ENCODE measurements around the gene MRTFA. TPM values are rescaled to one million over a fixed set of nuclear protein-coding genes. Genes with fewer than 3 reads are reported as not detected.

Gene MRTFA
- total RNA-seq, 4 donors from 2014 or later = 32.6 to 173 (median 76.1) TPM

- Histone ChIP-seq H3K36me3 (no peaks in the 10 kb centered on the region), H3K27ac (no peak overlapping the region), H3K4me1 (no peaks in the 10 kb centered on the region), H3K9me3 (no peaks in the 10 kb centered on the region), H3K27me3 (no peaks in the 10 kb centered on the region), H3K4me3 (no peak overlapping the region)
- TF ChIP-seq CTCF (IDR thresholded peaks at IDR 0.05) (no peak), POLR2A (IDR thresholded peaks at IDR 0.05) (no peak)
- DNase-seq = no peak
- intact Hi-C loops (cut with DNase I; ENCODE audit: low total_unique reads) = no loop called here
Measured at GRCh38 chr22:40583053-40583741, 53.3 kb downstream of the MRTFA start.

- intact Hi-C loops (cut with DNase I; ENCODE audit: low total_unique reads) = no loop called here
- H3K27ac ChIP-seq = no peak overlapping the region
- H3K4me1 ChIP-seq = no peaks in the 10 kb centered on the region
Measured at GRCh38 chr22:40582063-40582462, 54.5 kb downstream of the MRTFA start.

GRCh38 chr22:40580631-40581030, 55.9 kb downstream of the MRTFA start:
- Histone ChIP-seq H3K36me3 (no peaks in the 10 kb centered on the region), H3K27ac (no peak overlapping the region), H3K4me3 (no peak overlapping the region), H3K9me3 (no peaks in the 10 kb centered on the region), H3K4me1 (no peaks in the 10 kb centered on the region), H3K27me3 (no peaks in the 10 kb centered on the region)
- no peak for DNase-seq
- TF ChIP-seq CTCF (IDR thresholded peaks at IDR 0.05) = no peak
- TF ChIP-seq POLR2A (IDR thresholded peaks at IDR 0.05) = no peak
- intact Hi-C loops (cut with DNase I; ENCODE audit: low total_unique reads) = no loop called here

More at GRCh38 chr22:40582063-40582462, 54.5 kb downstream of the MRTFA start:
- DNase-seq = no peak
- Histone ChIP-seq H3K36me3 (no peaks in the 10 kb centered on the region), H3K9me3 (no peaks in the 10 kb centered on the region), H3K4me3 (no peak overlapping the region), H3K27me3 (no peaks in the 10 kb centered on the region)
- TF ChIP-seq POLR2A (IDR thresholded peaks at IDR 0.05) = no peak
- no peak for TF ChIP-seq CTCF (IDR thresholded peaks at IDR 0.05)

GRCh38 chr22:40578171-40578570, 58.3 kb downstream of the MRTFA start:
- H3K4me1 ChIP-seq = no peaks in the 10 kb centered on the region
- H3K9me3 ChIP-seq = no peaks in the 10 kb centered on the region
- H3K27me3 ChIP-seq = no peaks in the 10 kb centered on the region
- no peak for DNase-seq
- no peak overlapping the region for H3K4me3 ChIP-seq
- intact Hi-C loops (cut with DNase I; ENCODE audit: low total_unique reads) = no loop called here
- no peaks in the 10 kb centered on the region for H3K36me3 ChIP-seq
- no peak overlapping the region for H3K27ac ChIP-seq
- no peak for TF ChIP-seq CTCF (IDR thresholded peaks at IDR 0.05)
- no peak for TF ChIP-seq POLR2A (IDR thresholded peaks at IDR 0.05)

- TF ChIP-seq CTCF (IDR thresholded peaks at IDR 0.05) (no peak), POLR2A (IDR thresholded peaks at IDR 0.05) (no peak)
- Histone ChIP-seq H3K4me3 (no peak overlapping the region), H3K9me3 (no peaks in the 10 kb centered on the region), H3K27me3 (no peaks in the 10 kb centered on the region), H3K36me3 (no peaks in the 10 kb centered on the region), H3K27ac (peak overlapping the region in 1 of 2 donors; percentile 22), H3K4me1 (peaks cover 0 to 8% of the 10 kb centered on the region in 2 donors)
- intact Hi-C loops (cut with DNase I; ENCODE audit: low total_unique reads) = no loop called here
- no peak for DNase-seq
Measured at GRCh38 chr22:40572976-40573375, 63.5 kb downstream of the MRTFA start.

Data from uterus (tissue), 4 donors.